ENCODE data around the gene DUSP1.

Gene DUSP1

DNA sequence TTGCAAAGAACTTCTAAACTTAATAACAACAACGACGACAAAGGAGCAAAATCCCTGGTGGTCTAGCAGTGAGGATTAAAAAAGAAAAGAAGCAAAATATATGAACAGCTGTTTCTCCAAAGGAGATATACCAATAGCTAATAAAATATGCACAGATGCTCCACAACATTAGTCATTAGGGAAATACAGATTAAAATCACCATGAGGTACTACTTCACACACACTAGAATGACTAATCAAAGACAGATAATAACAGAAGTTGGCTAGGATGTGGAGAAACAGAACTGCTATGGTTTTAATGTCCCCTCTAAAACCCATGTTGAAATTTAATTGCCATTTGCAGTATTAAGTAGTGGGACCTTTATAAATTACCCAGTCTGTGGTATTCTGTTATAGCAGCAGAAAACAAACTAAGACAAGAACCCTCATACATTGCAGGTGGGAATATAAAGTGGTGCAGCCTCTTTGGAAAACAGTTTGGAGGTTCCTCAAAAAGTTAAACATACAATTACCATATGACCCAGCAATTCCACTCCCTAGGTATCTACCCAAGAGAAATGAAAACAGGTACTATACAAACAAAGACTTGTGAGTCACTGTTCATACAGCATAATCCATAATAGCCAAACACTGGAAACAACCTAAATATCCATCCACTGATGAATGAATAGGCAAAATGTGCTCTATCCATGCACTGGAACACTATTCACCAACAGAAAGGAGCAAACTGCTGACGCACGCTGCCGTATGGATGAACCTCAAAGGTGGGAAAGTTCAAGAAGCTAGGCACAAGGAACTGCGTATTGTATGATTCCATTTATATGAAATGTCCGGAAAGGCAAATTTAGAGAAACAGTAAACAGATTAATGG is 11.4 kb upstream of the DUSP1 start:
- TF ChIP-seq, protein P1, sequence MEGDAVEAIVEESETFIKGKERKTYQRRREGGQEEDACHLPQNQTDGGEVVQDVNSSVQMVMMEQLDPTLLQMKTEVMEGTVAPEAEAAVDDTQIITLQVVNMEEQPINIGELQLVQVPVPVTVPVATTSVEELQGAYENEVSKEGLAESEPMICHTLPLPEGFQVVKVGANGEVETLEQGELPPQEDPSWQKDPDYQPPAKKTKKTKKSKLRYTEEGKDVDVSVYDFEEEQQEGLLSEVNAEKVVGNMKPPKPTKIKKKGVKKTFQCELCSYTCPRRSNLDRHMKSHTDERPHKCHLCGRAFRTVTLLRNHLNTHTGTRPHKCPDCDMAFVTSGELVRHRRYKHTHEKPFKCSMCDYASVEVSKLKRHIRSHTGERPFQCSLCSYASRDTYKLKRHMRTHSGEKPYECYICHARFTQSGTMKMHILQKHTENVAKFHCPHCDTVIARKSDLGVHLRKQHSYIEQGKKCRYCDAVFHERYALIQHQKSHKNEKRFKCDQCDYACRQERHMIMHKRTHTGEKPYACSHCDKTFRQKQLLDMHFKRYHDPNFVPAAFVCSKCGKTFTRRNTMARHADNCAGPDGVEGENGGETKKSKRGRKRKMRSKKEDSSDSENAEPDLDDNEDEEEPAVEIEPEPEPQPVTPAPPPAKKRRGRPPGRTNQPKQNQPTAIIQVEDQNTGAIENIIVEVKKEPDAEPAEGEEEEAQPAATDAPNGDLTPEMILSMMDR (IDR thresholded peaks at IDR 0.05; ENCODE audit: borderline replicate concordance, insufficient read depth, low read depth, low read length) = no peak
- no peak overlapping the region for H3K4me3 ChIP-seq (ENCODE audit: low read depth, low read length)

DNA sequence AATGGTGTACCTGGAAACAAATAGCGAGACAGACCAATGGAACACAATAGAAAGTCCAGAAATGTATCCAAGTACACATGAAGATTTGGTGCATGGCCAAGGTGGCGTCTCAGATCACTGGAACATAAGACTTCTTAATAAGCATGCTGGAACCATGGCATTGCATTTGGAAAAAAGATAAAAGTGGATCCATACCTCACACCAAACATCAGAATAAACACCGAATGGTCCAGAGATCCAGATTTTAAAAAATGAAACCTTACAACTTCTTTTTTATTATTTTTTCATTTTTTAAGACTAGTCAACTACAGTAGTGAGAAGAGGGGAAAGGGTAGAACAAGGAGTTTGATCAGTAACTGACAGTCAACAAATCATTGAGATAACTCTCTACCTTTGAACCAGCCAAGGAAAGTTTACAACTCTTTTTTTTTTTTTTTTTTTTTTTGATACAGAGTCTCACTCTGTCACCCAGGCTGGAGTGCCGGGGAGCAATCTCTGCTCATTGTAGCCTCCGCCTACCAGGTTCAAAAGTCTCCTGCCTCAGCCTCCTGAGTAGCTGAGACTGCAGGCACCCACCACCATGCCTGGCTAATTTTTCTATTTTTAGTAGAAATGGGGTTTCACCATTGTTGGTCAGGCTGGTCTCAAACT is 8.8 kb upstream of the DUSP1 start:
- TF ChIP-seq, protein P1 (IDR thresholded peaks at IDR 0.05; ENCODE audit: borderline replicate concordance, insufficient read depth, low read depth, low read length) = no peak
- H3K4me3 ChIP-seq (ENCODE audit: low read depth, low read length) = no peak overlapping the region

DNA sequence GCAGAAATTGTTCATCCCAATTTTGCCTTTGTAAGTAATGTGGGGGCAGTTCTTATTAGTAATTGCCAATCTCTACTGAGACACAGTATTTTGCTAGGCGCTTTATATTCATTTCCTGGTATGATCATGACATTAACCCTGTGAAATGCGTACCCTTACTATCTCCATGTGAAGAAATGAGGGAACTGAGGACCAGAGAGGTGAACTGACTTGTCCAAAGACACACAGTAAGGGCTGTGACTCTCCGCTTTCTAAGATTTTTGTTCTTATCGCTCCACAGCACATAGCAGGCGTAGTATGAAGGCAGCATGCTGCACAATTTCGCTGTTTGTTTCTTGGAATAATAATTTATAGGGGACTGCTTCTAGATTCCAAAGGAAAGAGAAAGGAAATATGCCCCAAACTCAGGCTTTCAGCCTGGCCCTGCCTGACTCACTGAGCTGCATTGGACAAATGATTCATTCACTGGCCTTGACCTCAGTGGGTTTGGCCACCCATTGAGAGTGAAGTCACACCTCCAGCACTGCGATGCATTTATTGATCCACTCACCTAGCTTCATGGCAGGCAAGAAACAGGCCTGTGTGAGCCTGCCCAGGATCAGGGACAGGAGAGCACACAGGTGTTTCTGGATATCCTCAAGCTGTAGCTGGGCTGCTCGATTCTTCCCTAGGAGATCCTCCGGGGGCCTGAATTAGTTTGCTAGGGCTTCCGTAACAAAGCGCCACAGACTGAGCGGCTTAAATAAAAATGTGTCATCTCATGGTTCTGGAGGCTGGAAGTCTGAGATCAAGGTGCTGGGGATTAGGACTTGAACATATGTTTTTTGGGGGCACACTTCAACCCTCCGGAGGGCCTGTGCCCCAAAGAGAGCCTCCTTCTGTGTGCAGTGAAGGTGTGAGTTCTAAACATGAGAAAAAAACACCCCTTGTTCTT is 7.2 kb upstream of the DUSP1 start:
- H3K4me3 ChIP-seq (ENCODE audit: low read depth, low read length) = no peak overlapping the region
- TF ChIP-seq, protein P1 (IDR thresholded peaks at IDR 0.05; ENCODE audit: borderline replicate concordance, insufficient read depth, low read depth, low read length) = no peak

DNA sequence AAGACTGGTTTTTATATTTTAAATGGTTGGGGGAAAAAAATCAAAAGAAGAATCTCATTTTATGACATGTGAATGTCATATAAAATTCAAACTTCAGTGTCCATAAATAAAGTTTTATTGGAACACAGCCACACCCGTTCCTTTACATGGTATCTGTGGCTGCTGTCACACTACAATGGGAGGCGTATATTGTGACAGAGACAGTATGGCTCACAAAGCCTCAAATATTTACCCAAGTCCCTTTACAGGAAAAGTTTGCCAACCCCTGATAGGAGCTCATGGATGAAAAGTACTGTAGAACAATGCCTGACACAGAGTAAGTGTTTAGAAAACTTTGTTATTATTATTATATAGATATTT is 5.2 kb upstream of the DUSP1 start:
- TF ChIP-seq, protein P1 (IDR thresholded peaks at IDR 0.05; ENCODE audit: borderline replicate concordance, insufficient read depth, low read depth, low read length) = no peak

DNA sequence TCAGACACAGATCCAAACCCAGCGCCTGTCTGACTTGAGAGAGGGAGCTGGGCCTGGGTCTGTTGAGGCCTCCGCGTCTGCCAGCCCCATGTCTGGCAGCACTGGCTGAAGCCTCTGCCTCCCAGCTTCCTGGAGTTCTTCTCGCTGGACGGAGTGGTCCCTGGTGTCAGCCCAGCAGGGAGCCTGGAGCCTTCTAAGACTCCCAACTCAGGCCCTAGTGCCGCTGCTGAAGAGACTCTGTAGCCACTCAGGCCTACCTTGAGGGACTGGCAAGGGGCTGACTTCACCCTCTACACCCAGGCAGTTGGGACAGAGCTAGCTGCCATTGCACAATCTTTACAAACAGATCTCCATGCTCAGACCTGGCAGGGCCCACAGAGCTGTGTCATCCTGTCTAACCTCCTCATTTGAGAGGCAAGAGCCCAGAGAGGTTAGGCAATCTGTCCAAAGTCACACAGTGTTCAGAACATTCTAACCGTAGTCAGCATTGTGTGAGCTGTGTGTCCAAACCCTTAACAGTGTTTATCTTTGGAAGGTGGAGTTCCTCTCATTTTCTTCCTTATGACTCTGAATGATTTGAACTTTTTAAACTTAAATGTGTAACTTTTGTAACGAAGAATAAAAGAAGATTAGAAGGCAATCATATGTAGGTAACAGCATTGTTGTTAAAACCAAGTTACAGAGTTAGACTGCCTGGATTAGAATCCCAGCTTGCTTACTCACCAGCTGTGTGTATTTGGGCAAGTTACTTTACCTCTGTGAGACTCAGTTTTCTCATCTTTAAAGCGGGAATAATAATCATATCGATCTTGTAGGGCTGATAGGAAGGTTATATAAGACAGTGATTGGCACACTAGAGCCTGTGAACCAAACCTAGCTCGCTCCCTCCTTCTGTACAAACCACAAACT is 4.6 kb upstream of the DUSP1 start:
- TF ChIP-seq, protein P1 (IDR thresholded peaks at IDR 0.05; ENCODE audit: borderline replicate concordance, insufficient read depth, low read depth, low read length) = no peak
- H3K4me3 ChIP-seq (ENCODE audit: low read depth, low read length) = no peak overlapping the region

More for the DNA sequence above, 5.2 kb upstream of the DUSP1 start:
- H3K4me3 ChIP-seq (ENCODE audit: low read depth, low read length) = no peak overlapping the region

All from GM12875 (cell line).